BE2C (cell line): ENCODE results near the gene C21orf58.

Experiments
- DNase-seq: peaks from one replicate; pipeline ENCODE4 v3.0.0-alpha.2; 2020
- H3K27me3 ChIP-seq: fragments of 250-450 bp; sonication (Bioruptor Pico); 2 replicates; pipeline ENCODE4 v1.5.1; 2020; ENCODE audit warnings: mild to moderate bottlenecking
- H3K36me3 ChIP-seq: fragments of 250-450 bp; sonication (Bioruptor Pico); 2 replicates; pipeline ENCODE4 v1.5.1; 2020; ENCODE audit warnings: mild to moderate bottlenecking
- H3K4me1 ChIP-seq: fragments of 250-450 bp; sonication (Bioruptor Pico); 2 replicates; pipeline ENCODE4 v1.5.1; 2020
- H3K4me3 ChIP-seq: 2 replicates; pipeline ENCODE4 v1.5.1; 2011; ENCODE audit warnings: low read depth, low read length
- H3K9me3 ChIP-seq: fragments of 250-450 bp; sonication (Bioruptor Pico); 2 replicates; pipeline ENCODE4 v1.5.1; 2020
- TF ChIP-seq, protein P1 (sequence below): IDR thresholded peaks from 2 replicates; pipeline ENCODE4 v1.5.1; 2012; ENCODE audit warnings: mild to moderate bottlenecking, low read depth, low read length

C21orf58 gene

DNA sequence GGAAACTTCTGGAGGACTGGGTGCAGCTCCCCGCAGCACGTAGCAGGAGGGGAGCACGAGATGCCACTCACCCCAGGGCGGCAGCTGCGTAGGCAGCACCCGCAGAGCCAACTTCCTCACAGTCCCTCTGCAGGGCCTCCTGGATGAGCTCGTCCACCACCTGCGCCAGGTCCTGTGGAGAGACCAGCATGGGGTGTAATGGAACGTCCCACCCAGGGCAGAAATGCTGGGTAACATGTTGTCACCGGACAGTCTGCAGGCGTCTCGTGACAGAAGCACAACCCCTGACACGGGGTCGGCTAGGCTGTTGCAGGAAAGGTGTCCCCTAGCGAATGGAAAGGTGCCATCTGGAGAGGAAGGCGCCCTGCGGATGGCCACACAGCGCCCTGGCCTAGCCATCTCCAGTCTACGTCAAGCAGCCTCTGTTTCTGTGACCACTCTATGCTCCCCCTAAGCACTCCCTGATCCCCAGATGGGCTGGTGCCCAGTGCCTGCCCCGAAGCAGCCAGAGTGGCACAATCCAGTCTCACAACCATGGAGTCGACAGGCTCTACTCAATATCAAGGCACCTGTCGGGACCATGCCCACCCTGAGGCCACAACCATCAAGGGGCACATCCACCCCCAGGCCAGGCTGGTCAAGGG is 59.5 kb downstream of the C21orf58 start:
- no peak overlapping the region for H3K4me3 ChIP-seq
- H3K36me3 ChIP-seq: peaks cover 83% of the 10 kb centered on the region
- no peaks in the 10 kb centered on the region for H3K27me3 ChIP-seq
- DNase-seq: no peak
- TF ChIP-seq, protein P1, sequence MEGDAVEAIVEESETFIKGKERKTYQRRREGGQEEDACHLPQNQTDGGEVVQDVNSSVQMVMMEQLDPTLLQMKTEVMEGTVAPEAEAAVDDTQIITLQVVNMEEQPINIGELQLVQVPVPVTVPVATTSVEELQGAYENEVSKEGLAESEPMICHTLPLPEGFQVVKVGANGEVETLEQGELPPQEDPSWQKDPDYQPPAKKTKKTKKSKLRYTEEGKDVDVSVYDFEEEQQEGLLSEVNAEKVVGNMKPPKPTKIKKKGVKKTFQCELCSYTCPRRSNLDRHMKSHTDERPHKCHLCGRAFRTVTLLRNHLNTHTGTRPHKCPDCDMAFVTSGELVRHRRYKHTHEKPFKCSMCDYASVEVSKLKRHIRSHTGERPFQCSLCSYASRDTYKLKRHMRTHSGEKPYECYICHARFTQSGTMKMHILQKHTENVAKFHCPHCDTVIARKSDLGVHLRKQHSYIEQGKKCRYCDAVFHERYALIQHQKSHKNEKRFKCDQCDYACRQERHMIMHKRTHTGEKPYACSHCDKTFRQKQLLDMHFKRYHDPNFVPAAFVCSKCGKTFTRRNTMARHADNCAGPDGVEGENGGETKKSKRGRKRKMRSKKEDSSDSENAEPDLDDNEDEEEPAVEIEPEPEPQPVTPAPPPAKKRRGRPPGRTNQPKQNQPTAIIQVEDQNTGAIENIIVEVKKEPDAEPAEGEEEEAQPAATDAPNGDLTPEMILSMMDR: no peak
- no peaks in the 10 kb centered on the region for H3K4me1 ChIP-seq
- no peaks in the 10 kb centered on the region for H3K9me3 ChIP-seq

DNA sequence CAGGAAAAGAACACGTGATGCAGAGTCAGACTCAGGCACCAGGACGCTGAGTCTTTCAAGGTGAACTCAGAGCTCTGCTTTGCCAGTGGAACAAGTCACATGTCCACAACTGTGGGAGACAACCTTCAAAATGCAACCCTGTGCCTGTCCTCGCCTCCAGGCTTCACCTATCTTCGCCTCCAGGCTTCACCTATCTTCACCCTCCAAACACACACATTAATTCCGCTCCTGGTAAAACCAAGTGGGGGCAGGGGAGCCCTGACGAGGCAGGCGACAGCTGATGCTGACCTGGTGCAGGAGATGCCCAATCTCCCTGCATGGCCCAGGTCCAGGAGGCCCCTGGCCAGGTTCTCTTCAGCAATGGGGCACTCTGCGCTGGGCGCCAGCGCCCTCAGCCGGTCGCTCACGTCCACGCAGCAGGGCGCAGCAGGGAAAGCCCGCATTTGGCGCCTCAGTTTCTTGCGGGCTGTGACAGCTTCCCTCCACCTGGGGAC is 67.1 kb downstream of the C21orf58 start:
- Histone ChIP-seq H3K27me3 (no peaks in the 10 kb centered on the region), H3K9me3 (no peaks in the 10 kb centered on the region), H3K4me1 (peaks cover 3% of the 10 kb centered on the region; the same call in 1 of the 2 replicates), H3K4me3 (no peak overlapping the region), H3K36me3 (peaks cover 85% of the 10 kb centered on the region)
- no peak for DNase-seq
- TF ChIP-seq, protein P1: no peak

DNA sequence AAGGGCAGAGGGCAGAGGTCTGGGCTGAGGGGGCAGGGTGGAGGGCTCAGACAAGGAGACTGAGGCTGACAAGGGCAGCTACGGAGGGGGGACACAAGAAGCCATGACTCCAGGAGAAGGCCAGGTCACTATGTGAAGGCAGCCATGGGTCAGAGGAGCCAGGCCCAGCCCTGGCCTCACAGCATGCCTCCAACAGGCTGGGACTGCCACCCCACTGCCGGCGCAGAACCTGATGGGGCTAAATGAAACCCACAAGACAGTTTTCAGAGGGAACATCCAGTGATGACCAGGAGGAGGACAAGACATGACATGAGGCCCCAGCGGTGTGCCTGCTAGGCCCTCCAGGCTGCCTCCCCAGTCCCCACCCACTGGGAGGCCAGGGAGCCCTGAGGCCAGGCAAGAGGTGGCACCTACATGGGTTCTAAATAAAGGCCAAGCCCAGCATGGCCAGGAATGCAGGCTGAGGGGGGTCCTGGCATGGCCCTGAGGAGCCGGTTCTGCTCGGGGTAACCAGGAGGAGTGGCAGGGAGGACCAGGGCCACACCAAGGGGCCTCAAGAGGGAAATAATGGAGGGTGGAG is 67.8 kb downstream of the C21orf58 start:
- Histone ChIP-seq H3K4me3 (no peak overlapping the region), H3K27me3 (no peaks in the 10 kb centered on the region), H3K36me3 (peaks cover 85% of the 10 kb centered on the region), H3K4me1 (peaks cover 3% of the 10 kb centered on the region; the same call in 1 of the 2 replicates), H3K9me3 (no peaks in the 10 kb centered on the region)
- TF ChIP-seq, protein P1: no peak
- DNase-seq: no peak

DNA sequence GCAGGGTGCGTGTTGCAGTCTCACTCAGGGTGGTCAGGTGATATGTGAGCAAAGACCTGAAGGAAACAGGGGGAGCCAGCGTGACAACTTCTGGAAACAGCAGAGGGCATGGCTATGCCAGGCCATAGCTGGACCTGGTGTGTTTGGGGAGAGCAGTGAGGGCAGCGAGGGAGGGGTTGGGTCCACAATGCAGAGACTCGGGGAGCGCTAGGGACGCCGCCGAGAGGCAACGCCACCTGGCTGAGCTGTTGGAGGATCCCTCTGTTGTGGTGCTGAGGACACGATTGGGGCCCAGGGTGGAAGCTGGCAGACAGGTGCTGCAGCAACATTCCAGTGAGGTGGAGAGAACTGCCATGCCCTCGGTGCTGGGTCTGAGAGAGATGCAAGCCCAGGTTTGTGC is 68.5 kb downstream of the C21orf58 start:
- Histone ChIP-seq H3K27me3 (no peaks in the 10 kb centered on the region), H3K36me3 (peaks cover 85% of the 10 kb centered on the region), H3K4me3 (no peak overlapping the region), H3K9me3 (no peaks in the 10 kb centered on the region; the same call in 1 of the 2 replicates), H3K4me1 (peaks cover 3% of the 10 kb centered on the region; the same call in 1 of the 2 replicates)
- TF ChIP-seq, protein P1: no peak
- DNase-seq: no peak

DNA sequence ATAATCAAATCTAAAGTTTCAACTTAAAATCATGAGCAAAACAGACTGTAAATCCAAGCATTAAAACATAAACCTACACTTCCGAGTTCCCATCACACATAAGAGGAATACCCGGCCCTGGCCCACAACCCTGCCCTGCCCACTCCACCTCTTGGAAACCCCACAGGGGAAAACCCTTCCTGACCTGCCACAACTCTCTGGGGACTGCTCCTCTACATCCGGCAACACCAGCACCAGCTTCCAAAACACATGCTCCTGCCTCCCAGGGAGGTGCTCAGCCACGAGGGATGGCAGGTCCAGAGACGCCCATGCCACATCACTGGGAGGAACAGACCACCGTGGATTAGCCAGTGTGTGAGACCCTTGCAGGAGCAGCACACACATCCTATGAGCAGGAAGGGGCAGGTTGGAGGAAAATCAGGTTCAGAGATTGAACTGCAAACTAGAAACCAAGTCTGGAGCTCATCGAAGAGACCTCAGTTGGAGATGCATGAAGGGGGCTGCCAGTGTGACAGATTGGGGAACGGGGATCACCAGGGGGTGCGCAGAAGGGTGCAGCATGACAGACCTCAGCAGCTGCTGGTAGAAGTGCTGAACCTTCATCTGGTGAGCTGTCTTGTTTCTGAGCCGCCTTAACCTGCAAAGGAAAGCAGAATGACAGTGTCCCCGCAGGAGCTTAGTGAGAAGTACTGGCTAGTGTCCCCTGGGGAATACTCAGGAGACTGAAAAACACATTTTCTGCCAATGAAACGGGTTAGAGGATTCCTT is 69.3 kb downstream of the C21orf58 start:
- Histone ChIP-seq H3K27me3 (no peaks in the 10 kb centered on the region), H3K4me3 (no peak overlapping the region), H3K36me3 (peaks cover 88% of the 10 kb centered on the region), H3K9me3 (no peaks in the 10 kb centered on the region; the same call in 1 of the 2 replicates), H3K4me1 (peaks cover 3% of the 10 kb centered on the region; the same call in 1 of the 2 replicates)
- TF ChIP-seq, protein P1: no peak
- DNase-seq: no peak
